Testis (tissue), 3 donors: ENCODE data around the gene C6orf120. TPM values are rescaled to one million over a fixed set of nuclear protein-coding genes. Genes with fewer than 3 reads are reported as not detected.
"Not testable (repeated sequence)": the region's sequence is repeated elsewhere in the genome, so short reads cannot be mapped to it uniquely, and the experiment has no call there.

Source experiments
- DNase-seq: peaks from one replicate; pipeline ENCODE4 v3.0.0-alpha.2; 2019
- H3K27ac ChIP-seq, 2 donors: fragments of 200-600 bp; sonication (generic); one replicate each; pipeline ENCODE4 v1.5.1; 2019
- H3K27me3 ChIP-seq: fragments of 200-600 bp; sonication (generic); one replicate; pipeline ENCODE4 v1.5.1; 2019
- H3K36me3 ChIP-seq: fragments of 200-600 bp; sonication (generic); one replicate; pipeline ENCODE4 v1.5.1; 2017; ENCODE audit warnings: low read depth; ENCODE audit errors: missing control alignments
- H3K4me1 ChIP-seq: fragments of 200-600 bp; sonication (generic); one replicate; pipeline ENCODE4 v1.5.1; 2019
- H3K4me3 ChIP-seq, 2 donors: fragments of 200-600 bp; sonication (generic); one replicate each; pipeline ENCODE4 v1.5.1; 2017 to 2019
- H3K9me3 ChIP-seq: fragments of 200-600 bp; sonication (generic); one replicate; pipeline ENCODE4 v1.5.1; 2017
- CTCF ChIP-seq, 3 experiments: fragments of 450-650 bp in 2 of 3; fragments of 200-600 bp in 1 of 3; sonication (generic) in 1 of 3; IDR thresholded peaks; one replicate each; pipeline ENCODE4 v1.5.1; 2016 to 2019; ENCODE audit warnings: antibody characterized with exemption in 3 of 3, mild to moderate bottlenecking in 2 of 3, moderate library complexity in 1 of 3
- POLR2A ChIP-seq: fragments of 450-650 bp; IDR thresholded peaks from one replicate; pipeline ENCODE4 v1.6.1; 2017; ENCODE audit warnings: antibody characterized with exemption, mild to moderate bottlenecking, moderate library complexity
- WGBS, 2 donors: methylation state at CpG; one replicate each; pipeline ENCODE4 v1.1.5; 2018; 5-methylcytosine and 5-hydroxymethylcytosine counted together
- intact Hi-C: fragments of 100-400 bp; cut with DNase I; formaldehyde crosslinking; loops from one replicate; pipeline ENCODE4 v1.15.1; 2023; ENCODE audit warnings: low total_unique reads
- polyA plus RNA-seq: library from polyadenylated mRNA; stranded (reverse); fragments of 350-450 nt; fragmentation: Illumina TruSeq; extraction: RNeasy Lipid Tissue Mini Kit (QIAGEN cat#74804); gene quantifications from one replicate; pipeline ENCODE4 v1.2.3, GENCODE V29; 2014; ENCODE audit warnings: low read depth, low replicate concordance; ENCODE audit not compliant: insufficient read depth
- total RNA-seq, 2 donors: library from RNA; depleted of rRNA; stranded (reverse); fragments of >200 nt; gene quantifications; one replicate each; pipeline ENCODE4 v1.2.3, GENCODE V29; 2016

The C6orf120 gene
- total and polyA plus RNA-seq, 3 donors from 2014 or later = 16.9 to 29.9 (median 24.0) TPM

- H3K4me1 ChIP-seq = no peaks in the 10 kb centered on the region
- no peak for TF ChIP-seq CTCF (IDR thresholded peaks at IDR 0.05)
- TF ChIP-seq POLR2A = no peak
- no peaks in the 10 kb centered on the region for H3K27me3 ChIP-seq
- H3K36me3 ChIP-seq = no peaks in the 10 kb centered on the region
- no peak overlapping the region for H3K4me3 ChIP-seq
- intact Hi-C loops = no loop called here
- WGBS, 2 donors = 95% methylated on average over 6 of the region's 6 CpGs
- no peak overlapping the region for H3K27ac ChIP-seq
- no peaks in the 10 kb centered on the region for H3K9me3 ChIP-seq
- DNase-seq = no peak
Measured at GRCh38 chr6:169689287-169689686, 12.6 kb upstream of the C6orf120 start.

- WGBS, 2 donors = 95 to 96% methylated on average over 2 of the region's 2 CpGs
- DNase-seq = no peak
- Histone ChIP-seq H3K9me3 (no peaks in the 10 kb centered on the region), H3K4me1 (no peaks in the 10 kb centered on the region), H3K4me3 (no peak overlapping the region), H3K27ac (no peak overlapping the region), H3K27me3 (no peaks in the 10 kb centered on the region), H3K36me3 (no peaks in the 10 kb centered on the region)
- intact Hi-C loops = no loop called here
- no peak for TF ChIP-seq CTCF (IDR thresholded peaks at IDR 0.05)
- no peak for TF ChIP-seq POLR2A
Measured at GRCh38 chr6:169691260-169691659, 10.7 kb upstream of the C6orf120 start.

GRCh38 chr6:169692516-169692915, 9.4 kb upstream of the C6orf120 start:
- Histone ChIP-seq H3K36me3 (no peaks in the 10 kb centered on the region), H3K4me3 (no peak overlapping the region), H3K27ac (no peak overlapping the region), H3K9me3 (no peaks in the 10 kb centered on the region), H3K4me1 (no peaks in the 10 kb centered on the region), H3K27me3 (no peaks in the 10 kb centered on the region)
- 95 to 96% methylated on average over 3 of the region's 3 CpGs for WGBS, 2 donors
- DNase-seq = no peak
- intact Hi-C loops = no loop called here
- TF ChIP-seq CTCF (IDR thresholded peaks at IDR 0.05) = no peak
- TF ChIP-seq POLR2A = no peak

GRCh38 chr6:169695131-169695530, 6.8 kb upstream of the C6orf120 start:
- no peaks in the 10 kb centered on the region for H3K27me3 ChIP-seq
- H3K9me3 ChIP-seq = no peaks in the 10 kb centered on the region
- intact Hi-C loops = no loop called here
- H3K4me1 ChIP-seq = no peaks in the 10 kb centered on the region
- no peak overlapping the region for H3K27ac ChIP-seq
- H3K36me3 ChIP-seq = no peaks in the 10 kb centered on the region
- DNase-seq = no peak
- 95 to 99% methylated on average over 5 of the region's 5 CpGs for WGBS, 2 donors
- no peak overlapping the region for H3K4me3 ChIP-seq
- no peak for TF ChIP-seq CTCF (IDR thresholded peaks at IDR 0.05)
- TF ChIP-seq POLR2A = no peak

- DNase-seq = peak; percentile 42
- intact Hi-C loops, H3K27me3 ChIP-seq, H3K27ac ChIP-seq, H3K9me3 ChIP-seq, H3K4me3 ChIP-seq, H3K36me3 ChIP-seq, H3K4me1 ChIP-seq: not testable (repeated sequence)
- 79 to 94% methylated on average over 10 of the region's 10 CpGs for WGBS, 2 donors
- peak in 2 of 3 experiments; percentile 7 to 14 for TF ChIP-seq CTCF (IDR thresholded peaks at IDR 0.05)
Measured at GRCh38 chr6:169697115-169697514, 4.8 kb upstream of the C6orf120 start.
